HEK293 (cell line): ENCODE data around the gene DSCAML1.

Experiments
- CTCF ChIA-PET: fragments of 350-600 bp; formaldehyde crosslinking; extraction: SDS; loops from one replicate; lab custom pipeline; 2021; ENCODE audit warnings: antibody characterized with exemption; lab: Yijun Ruan, JAX
- POLR2A ChIA-PET: fragments of 300-600 bp; formaldehyde crosslinking; extraction: SDS; loops from one replicate; lab custom pipeline; 2020; ENCODE audit warnings: antibody characterized with exemption, inconsistent platforms; lab: Yijun Ruan, JAX
- H3K27ac ChIP-seq: fragments of 200-500 bp; sonication (Bioruptor generic); 2 replicates; pipeline ENCODE4 v1.5.1; 2014; ENCODE audit warnings: low read depth, low read length, control low read depth, inconsistent platforms; ENCODE audit errors: extremely low read depth
- H3K36me3 ChIP-seq, 2 experiments: fragments of 200-500 bp in 1 of 2; sonication (Bioruptor generic) in 1 of 2; 1 replicate in 1 of 2; 2 replicates in 1 of 2; pipeline ENCODE4 v1.5.1; 2014 to 2017; ENCODE audit warnings: inconsistent platforms in 2 of 2, low read length in 2 of 2; ENCODE audit not compliant: control insufficient read depth in 2 of 2, insufficient read depth in 1 of 2
- H3K4me1 ChIP-seq: fragments of 200-500 bp; sonication (Bioruptor generic); 2 replicates; pipeline ENCODE4 v1.5.1; 2014; ENCODE audit warnings: mild to moderate bottlenecking, low read length, inconsistent platforms; ENCODE audit not compliant: control insufficient read depth, insufficient read depth
- H3K4me3 ChIP-seq: 2 replicates; pipeline ENCODE4 v1.5.1; 2011; ENCODE audit warnings: low read depth, mild to moderate bottlenecking, control low read depth, low read length, moderate library complexity
- H3K9me3 ChIP-seq: fragments of 200-500 bp; sonication (Bioruptor generic); 2 replicates; pipeline ENCODE4 v1.5.1; 2014; ENCODE audit warnings: low read depth, low read length, inconsistent platforms; ENCODE audit not compliant: control insufficient read depth, insufficient read depth
- HOXA7 ChIP-seq: sonication (generic); formaldehyde crosslinking; IDR thresholded peaks from 2 replicates; pipeline ENCODE4 v1.8.1; 2022; ENCODE audit warnings: missing genetic modification reagents, borderline replicate concordance
- SCRT1 ChIP-seq: fragments of 450-650 bp; formaldehyde crosslinking; IDR thresholded peaks from 2 replicates; pipeline ENCODE4 v1.5.1; 2016; ENCODE audit warnings: missing biosample characterization, missing genetic modification characterization, borderline replicate concordance
- ZFHX2 ChIP-seq: fragments of 450-650 bp; formaldehyde crosslinking; conservative IDR thresholded peaks from 2 replicates; pipeline ENCODE4 v1.5.1; 2016; ENCODE audit warnings: missing biosample characterization, missing genetic modification characterization
- ZFP3 ChIP-seq: fragments of 450-650 bp; formaldehyde crosslinking; IDR thresholded peaks from 2 replicates; pipeline ENCODE4 v1.5.1; 2016; ENCODE audit warnings: low read depth, missing biosample characterization, missing genetic modification characterization
- ZNF112 ChIP-seq: fragments of 450-650 bp; formaldehyde crosslinking; IDR thresholded peaks from 2 replicates; pipeline ENCODE4 v1.5.0; 2017; ENCODE audit warnings: missing biosample characterization, missing genetic modification characterization
- ZNF19 ChIP-seq: fragments of 450-650 bp; formaldehyde crosslinking; IDR thresholded peaks from 2 replicates; pipeline ENCODE4; 2016; ENCODE audit warnings: missing biosample characterization, missing genetic modification characterization, low read depth
- ZNF211 ChIP-seq: fragments of 450-650 bp; formaldehyde crosslinking; IDR thresholded peaks from 2 replicates; pipeline ENCODE4 v1.5.1; 2016; ENCODE audit warnings: low read depth, missing biosample characterization, missing genetic modification characterization
- ZNF341 ChIP-seq: fragments of 450-650 bp; formaldehyde crosslinking; IDR thresholded peaks from 2 replicates; pipeline ENCODE4; 2016; ENCODE audit warnings: low read depth, missing biosample characterization, missing genetic modification characterization
- ZNF433 ChIP-seq: fragments of 450-650 bp; formaldehyde crosslinking; IDR thresholded peaks from 2 replicates; pipeline ENCODE4 v1.5.1; 2016; ENCODE audit warnings: missing biosample characterization, missing genetic modification characterization, low read depth
- ZNF473 ChIP-seq: fragments of 450-650 bp; formaldehyde crosslinking; IDR thresholded peaks from 2 replicates; pipeline ENCODE4 v1.5.1; 2017; ENCODE audit warnings: missing biosample characterization, missing genetic modification characterization
- ZNF561 ChIP-seq: fragments of 450-650 bp; IDR thresholded peaks from 2 replicates; pipeline ENCODE4 v1.5.1; 2018; ENCODE audit warnings: missing biosample characterization, missing genetic modification characterization, borderline replicate concordance
- ZNF792 ChIP-seq: fragments of 450-650 bp; formaldehyde crosslinking; IDR thresholded peaks from 2 replicates; pipeline ENCODE4 v1.5.1; 2016; ENCODE audit warnings: missing biosample characterization, missing genetic modification characterization
- ZNF843 ChIP-seq: fragments of 450-650 bp; formaldehyde crosslinking; IDR thresholded peaks from 2 replicates; pipeline ENCODE4 v1.5.1; 2016; ENCODE audit warnings: missing biosample characterization, missing genetic modification characterization
- TF ChIP-seq, protein P1 (sequence below): fragments of 450-650 bp; formaldehyde crosslinking; IDR thresholded peaks from 2 replicates; pipeline ENCODE4 v1.5.1; 2016; ENCODE audit warnings: missing biosample characterization, missing genetic modification characterization
- TF ChIP-seq, protein P2 (sequence below): fragments of 450-650 bp; formaldehyde crosslinking; IDR thresholded peaks from 2 replicates; pipeline ENCODE4 v1.5.1; 2016; ENCODE audit warnings: missing biosample characterization, missing genetic modification characterization
- TF ChIP-seq, protein P3 (sequence below): fragments of 450-650 bp; IDR thresholded peaks from 2 replicates; pipeline ENCODE4 v1.5.1; 2018; ENCODE audit warnings: missing biosample characterization, missing genetic modification characterization
- TF ChIP-seq, protein P4 (sequence below): fragments of 450-650 bp; formaldehyde crosslinking; IDR thresholded peaks from 2 replicates; pipeline ENCODE4 v1.5.1; 2016; ENCODE audit warnings: missing biosample characterization, missing genetic modification characterization
- TF ChIP-seq, protein P5 (sequence below): fragments of 450-650 bp; formaldehyde crosslinking; IDR thresholded peaks from 2 replicates; pipeline ENCODE4 v1.5.1; 2016; ENCODE audit warnings: missing biosample characterization, missing genetic modification characterization
- TF ChIP-seq, protein P6 (sequence below): fragments of 450-650 bp; formaldehyde crosslinking; IDR thresholded peaks from 2 replicates; pipeline ENCODE4 v1.5.1; 2017; ENCODE audit warnings: missing biosample characterization, missing genetic modification characterization
- TF ChIP-seq, protein P7 (sequence below): fragments of 450-650 bp; formaldehyde crosslinking; IDR thresholded peaks from 2 replicates; pipeline ENCODE4 v1.5.1; 2017; ENCODE audit warnings: missing biosample characterization, missing genetic modification characterization

DSCAML1 gene

DNA sequence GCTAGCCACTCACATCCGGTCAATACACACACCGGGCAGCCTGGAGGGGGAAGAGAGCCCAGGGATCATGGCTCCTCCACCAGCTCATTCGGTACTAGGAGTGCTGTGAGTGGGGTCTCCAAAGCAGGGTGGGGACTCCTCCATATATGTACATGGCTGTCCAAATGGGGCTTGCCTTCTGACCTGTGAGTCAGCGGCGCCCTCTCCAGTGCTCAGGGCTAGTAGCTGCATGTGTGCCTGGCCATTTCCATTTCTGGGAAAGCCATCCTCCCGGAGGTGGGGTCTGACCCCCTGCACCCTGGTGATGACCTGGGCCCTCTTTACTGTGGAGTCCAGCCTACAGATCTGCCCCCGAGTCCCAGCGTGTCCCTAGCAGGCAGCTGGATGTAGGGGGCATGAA, 287.5 kb downstream of the DSCAML1 start:
- Histone ChIP-seq H3K4me1 (no peaks in the 10 kb centered on the region), H3K27ac (no peak overlapping the region), H3K4me3 (no peak overlapping the region), H3K36me3 (no peaks in the 10 kb centered on the region), H3K9me3 (no peaks in the 10 kb centered on the region)
- TF ChIP-seq, protein P1, sequence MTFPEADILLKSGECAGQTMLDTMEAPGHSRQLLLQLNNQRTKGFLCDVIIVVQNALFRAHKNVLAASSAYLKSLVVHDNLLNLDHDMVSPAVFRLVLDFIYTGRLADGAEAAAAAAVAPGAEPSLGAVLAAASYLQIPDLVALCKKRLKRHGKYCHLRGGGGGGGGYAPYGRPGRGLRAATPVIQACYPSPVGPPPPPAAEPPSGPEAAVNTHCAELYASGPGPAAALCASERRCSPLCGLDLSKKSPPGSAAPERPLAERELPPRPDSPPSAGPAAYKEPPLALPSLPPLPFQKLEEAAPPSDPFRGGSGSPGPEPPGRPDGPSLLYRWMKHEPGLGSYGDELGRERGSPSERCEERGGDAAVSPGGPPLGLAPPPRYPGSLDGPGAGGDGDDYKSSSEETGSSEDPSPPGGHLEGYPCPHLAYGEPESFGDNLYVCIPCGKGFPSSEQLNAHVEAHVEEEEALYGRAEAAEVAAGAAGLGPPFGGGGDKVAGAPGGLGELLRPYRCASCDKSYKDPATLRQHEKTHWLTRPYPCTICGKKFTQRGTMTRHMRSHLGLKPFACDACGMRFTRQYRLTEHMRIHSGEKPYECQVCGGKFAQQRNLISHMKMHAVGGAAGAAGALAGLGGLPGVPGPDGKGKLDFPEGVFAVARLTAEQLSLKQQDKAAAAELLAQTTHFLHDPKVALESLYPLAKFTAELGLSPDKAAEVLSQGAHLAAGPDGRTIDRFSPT (tag by site-specific recombination): no peak
- TF ChIP-seq, protein P2, sequence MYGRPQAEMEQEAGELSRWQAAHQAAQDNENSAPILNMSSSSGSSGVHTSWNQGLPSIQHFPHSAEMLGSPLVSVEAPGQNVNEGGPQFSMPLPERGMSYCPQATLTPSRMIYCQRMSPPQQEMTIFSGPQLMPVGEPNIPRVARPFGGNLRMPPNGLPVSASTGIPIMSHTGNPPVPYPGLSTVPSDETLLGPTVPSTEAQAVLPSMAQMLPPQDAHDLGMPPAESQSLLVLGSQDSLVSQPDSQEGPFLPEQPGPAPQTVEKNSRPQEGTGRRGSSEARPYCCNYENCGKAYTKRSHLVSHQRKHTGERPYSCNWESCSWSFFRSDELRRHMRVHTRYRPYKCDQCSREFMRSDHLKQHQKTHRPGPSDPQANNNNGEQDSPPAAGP (tag by site-specific recombination): no peak
- TF ChIP-seq ZNF211: no peak
- no peak for TF ChIP-seq ZNF473 (tag by site-specific recombination)
- TF ChIP-seq ZNF843: no peak
- TF ChIP-seq HOXA7 (CRISPR knock-in tag): no peak
- TF ChIP-seq SCRT1: no peak
- no peak for TF ChIP-seq ZNF341 (tag by site-specific recombination)
- no peak for TF ChIP-seq ZNF112
- TF ChIP-seq, protein P3, sequence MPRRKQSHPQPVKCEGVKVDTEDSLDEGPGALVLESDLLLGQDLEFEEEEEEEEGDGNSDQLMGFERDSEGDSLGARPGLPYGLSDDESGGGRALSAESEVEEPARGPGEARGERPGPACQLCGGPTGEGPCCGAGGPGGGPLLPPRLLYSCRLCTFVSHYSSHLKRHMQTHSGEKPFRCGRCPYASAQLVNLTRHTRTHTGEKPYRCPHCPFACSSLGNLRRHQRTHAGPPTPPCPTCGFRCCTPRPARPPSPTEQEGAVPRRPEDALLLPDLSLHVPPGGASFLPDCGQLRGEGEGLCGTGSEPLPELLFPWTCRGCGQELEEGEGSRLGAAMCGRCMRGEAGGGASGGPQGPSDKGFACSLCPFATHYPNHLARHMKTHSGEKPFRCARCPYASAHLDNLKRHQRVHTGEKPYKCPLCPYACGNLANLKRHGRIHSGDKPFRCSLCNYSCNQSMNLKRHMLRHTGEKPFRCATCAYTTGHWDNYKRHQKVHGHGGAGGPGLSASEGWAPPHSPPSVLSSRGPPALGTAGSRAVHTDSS (tag by site-specific recombination): no peak
- TF ChIP-seq, protein P4, sequence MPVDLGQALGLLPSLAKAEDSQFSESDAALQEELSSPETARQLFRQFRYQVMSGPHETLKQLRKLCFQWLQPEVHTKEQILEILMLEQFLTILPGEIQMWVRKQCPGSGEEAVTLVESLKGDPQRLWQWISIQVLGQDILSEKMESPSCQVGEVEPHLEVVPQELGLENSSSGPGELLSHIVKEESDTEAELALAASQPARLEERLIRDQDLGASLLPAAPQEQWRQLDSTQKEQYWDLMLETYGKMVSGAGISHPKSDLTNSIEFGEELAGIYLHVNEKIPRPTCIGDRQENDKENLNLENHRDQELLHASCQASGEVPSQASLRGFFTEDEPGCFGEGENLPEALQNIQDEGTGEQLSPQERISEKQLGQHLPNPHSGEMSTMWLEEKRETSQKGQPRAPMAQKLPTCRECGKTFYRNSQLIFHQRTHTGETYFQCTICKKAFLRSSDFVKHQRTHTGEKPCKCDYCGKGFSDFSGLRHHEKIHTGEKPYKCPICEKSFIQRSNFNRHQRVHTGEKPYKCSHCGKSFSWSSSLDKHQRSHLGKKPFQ (tag by site-specific recombination): no peak
- TF ChIP-seq, protein P5, sequence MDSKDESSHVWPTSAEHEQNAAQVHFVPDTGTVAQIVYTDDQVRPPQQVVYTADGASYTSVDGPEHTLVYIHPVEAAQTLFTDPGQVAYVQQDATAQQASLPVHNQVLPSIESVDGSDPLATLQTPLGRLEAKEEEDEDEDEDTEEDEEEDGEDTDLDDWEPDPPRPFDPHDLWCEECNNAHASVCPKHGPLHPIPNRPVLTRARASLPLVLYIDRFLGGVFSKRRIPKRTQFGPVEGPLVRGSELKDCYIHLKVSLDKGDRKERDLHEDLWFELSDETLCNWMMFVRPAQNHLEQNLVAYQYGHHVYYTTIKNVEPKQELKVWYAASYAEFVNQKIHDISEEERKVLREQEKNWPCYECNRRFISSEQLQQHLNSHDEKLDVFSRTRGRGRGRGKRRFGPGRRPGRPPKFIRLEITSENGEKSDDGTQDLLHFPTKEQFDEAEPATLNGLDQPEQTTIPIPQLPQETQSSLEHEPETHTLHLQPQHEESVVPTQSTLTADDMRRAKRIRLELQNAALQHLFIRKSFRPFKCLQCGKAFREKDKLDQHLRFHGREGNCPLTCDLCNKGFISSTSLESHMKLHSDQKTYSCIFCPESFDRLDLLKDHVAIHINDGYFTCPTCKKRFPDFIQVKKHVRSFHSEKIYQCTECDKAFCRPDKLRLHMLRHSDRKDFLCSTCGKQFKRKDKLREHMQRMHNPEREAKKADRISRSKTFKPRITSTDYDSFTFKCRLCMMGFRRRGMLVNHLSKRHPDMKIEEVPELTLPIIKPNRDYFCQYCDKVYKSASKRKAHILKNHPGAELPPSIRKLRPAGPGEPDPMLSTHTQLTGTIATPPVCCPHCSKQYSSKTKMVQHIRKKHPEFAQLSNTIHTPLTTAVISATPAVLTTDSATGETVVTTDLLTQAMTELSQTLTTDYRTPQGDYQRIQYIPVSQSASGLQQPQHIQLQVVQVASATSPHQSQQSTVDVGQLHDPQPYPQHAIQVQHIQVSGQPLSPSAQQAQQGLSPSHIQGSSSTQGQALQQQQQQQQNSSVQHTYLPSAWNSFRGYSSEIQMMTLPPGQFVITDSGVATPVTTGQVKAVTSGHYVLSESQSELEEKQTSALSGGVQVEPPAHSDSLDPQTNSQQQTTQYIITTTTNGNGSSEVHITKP (tag by site-specific recombination): no peak
- TF ChIP-seq ZNF561: no peak
- TF ChIP-seq, protein P6, sequence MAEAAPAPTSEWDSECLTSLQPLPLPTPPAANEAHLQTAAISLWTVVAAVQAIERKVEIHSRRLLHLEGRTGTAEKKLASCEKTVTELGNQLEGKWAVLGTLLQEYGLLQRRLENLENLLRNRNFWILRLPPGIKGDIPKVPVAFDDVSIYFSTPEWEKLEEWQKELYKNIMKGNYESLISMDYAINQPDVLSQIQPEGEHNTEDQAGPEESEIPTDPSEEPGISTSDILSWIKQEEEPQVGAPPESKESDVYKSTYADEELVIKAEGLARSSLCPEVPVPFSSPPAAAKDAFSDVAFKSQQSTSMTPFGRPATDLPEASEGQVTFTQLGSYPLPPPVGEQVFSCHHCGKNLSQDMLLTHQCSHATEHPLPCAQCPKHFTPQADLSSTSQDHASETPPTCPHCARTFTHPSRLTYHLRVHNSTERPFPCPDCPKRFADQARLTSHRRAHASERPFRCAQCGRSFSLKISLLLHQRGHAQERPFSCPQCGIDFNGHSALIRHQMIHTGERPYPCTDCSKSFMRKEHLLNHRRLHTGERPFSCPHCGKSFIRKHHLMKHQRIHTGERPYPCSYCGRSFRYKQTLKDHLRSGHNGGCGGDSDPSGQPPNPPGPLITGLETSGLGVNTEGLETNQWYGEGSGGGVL (tag by site-specific recombination): no peak
- TF ChIP-seq, protein P7, sequence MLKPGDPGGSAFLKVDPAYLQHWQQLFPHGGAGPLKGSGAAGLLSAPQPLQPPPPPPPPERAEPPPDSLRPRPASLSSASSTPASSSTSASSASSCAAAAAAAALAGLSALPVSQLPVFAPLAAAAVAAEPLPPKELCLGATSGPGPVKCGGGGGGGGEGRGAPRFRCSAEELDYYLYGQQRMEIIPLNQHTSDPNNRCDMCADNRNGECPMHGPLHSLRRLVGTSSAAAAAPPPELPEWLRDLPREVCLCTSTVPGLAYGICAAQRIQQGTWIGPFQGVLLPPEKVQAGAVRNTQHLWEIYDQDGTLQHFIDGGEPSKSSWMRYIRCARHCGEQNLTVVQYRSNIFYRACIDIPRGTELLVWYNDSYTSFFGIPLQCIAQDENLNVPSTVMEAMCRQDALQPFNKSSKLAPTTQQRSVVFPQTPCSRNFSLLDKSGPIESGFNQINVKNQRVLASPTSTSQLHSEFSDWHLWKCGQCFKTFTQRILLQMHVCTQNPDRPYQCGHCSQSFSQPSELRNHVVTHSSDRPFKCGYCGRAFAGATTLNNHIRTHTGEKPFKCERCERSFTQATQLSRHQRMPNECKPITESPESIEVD (tag by site-specific recombination): no peak
- TF ChIP-seq ZNF433 (tag by site-specific recombination): no peak
- no peak for TF ChIP-seq ZNF19 (tag by site-specific recombination)
- TF ChIP-seq ZFHX2 (tag by site-specific recombination): no peak
- TF ChIP-seq ZNF792 (tag by site-specific recombination): no peak
- TF ChIP-seq ZFP3 (tag by site-specific recombination): no peak
- POLR2A ChIA-PET: no interaction called here
- CTCF ChIA-PET: interaction anchor here (1.2 to 1.7 kb wide), 2 partner anchors 10 to 84 kb away, joined by 3 to 12 read pairs; no protein-coding TSS in a partner anchor
